Fibroblast of pulmonary artery (primary cell): ENCODE measurements around the gene KCNN1.

Experiments
- DNase-seq: peaks from one replicate; pipeline ENCODE4 v3.0.0-alpha.2; 2010; ENCODE audit warnings: low read depth
- H3K4me3 ChIP-seq: replicated peaks from 2 replicates; pipeline ENCODE4 v1.5.1; 2011; ENCODE audit warnings: low read depth, mild to moderate bottlenecking, control low read depth, low read length, moderate library complexity
- TF ChIP-seq, protein P1 (sequence below): IDR thresholded peaks from 2 replicates; pipeline ENCODE4 v1.5.1; 2011; ENCODE audit warnings: mild to moderate bottlenecking, control low read depth, low read length, inconsistent platforms; ENCODE audit errors: missing control alignments

KCNN1 gene

DNA sequence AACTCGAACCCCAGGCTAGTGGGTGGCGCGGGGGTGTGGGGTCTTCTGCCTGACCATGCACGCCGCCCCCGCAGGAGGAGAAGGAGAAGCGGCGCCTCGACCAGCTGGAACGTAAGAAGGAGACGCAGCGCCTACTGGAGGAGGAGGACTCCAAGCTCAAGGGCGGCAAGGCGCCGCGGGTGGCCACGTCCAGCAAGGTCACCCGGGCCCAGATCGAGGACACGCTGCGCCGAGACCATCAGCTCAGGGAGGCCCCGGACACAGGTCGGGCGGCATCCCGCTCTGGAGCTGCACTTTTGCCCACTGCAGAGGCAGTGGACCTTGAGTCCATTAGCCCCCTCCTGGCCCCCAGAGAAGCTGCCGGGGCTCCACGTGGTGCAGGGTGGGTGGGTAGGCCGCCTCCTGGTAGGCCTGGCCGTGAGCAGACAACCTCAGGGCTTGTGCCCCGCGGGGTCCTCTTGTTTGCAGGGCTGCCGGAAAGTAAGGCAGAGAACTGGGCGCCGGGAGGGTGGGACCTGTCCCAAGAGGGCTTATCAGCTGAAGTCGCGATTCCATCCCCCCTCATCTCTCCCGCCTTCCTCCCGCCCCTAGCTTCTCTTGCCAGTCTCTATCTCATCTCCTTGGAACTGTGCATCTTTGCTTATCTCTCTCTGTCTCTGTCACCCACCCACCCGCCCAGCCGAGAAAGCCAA is 24.2 kb upstream of the KCNN1 start:
- TF ChIP-seq, protein P1, sequence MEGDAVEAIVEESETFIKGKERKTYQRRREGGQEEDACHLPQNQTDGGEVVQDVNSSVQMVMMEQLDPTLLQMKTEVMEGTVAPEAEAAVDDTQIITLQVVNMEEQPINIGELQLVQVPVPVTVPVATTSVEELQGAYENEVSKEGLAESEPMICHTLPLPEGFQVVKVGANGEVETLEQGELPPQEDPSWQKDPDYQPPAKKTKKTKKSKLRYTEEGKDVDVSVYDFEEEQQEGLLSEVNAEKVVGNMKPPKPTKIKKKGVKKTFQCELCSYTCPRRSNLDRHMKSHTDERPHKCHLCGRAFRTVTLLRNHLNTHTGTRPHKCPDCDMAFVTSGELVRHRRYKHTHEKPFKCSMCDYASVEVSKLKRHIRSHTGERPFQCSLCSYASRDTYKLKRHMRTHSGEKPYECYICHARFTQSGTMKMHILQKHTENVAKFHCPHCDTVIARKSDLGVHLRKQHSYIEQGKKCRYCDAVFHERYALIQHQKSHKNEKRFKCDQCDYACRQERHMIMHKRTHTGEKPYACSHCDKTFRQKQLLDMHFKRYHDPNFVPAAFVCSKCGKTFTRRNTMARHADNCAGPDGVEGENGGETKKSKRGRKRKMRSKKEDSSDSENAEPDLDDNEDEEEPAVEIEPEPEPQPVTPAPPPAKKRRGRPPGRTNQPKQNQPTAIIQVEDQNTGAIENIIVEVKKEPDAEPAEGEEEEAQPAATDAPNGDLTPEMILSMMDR, result no peak
- DNase-seq, result no peak
- H3K4me3 ChIP-seq, result no peak overlapping the region

DNA sequence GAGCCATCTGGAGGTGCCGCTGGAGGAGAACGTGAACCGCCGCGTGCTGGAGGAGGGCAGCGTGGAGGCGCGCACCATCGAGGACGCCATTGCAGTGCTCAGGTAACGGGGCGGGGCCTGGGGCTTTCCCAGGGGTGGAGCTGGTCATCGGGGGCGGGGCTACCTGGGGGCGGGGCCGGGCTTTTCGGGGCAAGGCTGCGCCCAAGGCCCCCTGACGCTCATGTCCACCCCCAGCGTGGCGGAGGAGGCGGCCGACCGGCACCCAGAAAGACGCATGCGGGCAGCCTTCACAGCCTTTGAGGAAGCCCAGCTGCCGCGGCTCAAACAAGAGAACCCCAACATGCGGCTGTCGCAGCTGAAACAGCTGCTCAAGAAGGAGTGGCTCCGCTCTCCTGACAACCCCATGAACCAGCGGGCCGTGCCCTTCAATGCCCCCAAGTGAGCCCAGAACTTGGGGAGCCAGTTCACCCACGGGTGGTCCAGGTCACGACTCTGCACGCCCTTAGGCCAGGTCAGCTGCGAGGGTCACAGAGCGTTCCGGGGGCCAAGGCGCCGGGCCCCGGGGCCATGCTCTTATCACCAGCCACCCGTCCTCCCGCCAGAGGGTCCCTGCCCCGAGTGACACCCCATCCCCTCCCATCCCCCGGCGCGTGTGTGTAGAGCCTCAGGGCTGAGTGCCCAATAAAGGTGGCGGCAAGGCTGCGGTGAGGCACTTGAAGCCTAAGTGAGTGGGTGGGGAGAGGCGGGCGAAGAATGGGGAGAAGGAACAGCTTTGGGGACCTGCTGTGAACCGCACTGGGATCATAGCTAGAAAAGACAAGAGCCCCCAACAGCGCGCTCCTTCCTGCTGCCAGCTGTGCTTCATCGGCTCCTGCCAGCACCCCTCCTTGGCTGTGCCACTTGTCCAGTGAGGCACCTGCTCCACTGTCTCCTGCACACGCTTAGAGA is 23.4 kb upstream of the KCNN1 start:
- TF ChIP-seq, protein P1, result no peak
- H3K4me3 ChIP-seq, result no peak overlapping the region
- no peak for DNase-seq

DNA sequence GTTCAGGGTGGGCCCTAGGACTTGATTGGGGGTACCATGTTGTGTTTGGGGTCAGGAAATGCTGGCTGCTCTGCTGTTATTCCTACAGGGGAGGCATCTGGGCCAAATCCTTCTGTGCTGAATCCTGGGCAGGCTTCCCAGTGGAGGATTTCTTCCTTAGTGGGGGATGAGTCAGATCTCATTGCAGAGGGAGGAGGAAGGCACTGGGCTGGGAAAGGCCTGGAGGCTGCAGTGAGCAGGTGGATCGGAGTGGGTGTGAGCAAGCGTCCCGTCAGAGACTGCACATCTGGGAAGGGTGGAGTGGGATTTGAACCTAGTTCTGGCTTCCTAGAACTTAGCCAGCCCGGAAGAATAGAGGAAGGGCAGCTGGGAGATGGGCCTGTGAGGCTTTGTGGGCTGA is 22.6 kb upstream of the KCNN1 start:
- TF ChIP-seq, protein P1, result no peak
- H3K4me3 ChIP-seq, result no peak overlapping the region
- peak; percentile 69 for DNase-seq

- TF ChIP-seq, protein P1, result no peak
- no peak for DNase-seq
- peak overlapping the region; percentile 49 for H3K4me3 ChIP-seq
Observed at GRCh38 chr19:17946965-17947784, 19.7 kb upstream of the KCNN1 start.

DNA sequence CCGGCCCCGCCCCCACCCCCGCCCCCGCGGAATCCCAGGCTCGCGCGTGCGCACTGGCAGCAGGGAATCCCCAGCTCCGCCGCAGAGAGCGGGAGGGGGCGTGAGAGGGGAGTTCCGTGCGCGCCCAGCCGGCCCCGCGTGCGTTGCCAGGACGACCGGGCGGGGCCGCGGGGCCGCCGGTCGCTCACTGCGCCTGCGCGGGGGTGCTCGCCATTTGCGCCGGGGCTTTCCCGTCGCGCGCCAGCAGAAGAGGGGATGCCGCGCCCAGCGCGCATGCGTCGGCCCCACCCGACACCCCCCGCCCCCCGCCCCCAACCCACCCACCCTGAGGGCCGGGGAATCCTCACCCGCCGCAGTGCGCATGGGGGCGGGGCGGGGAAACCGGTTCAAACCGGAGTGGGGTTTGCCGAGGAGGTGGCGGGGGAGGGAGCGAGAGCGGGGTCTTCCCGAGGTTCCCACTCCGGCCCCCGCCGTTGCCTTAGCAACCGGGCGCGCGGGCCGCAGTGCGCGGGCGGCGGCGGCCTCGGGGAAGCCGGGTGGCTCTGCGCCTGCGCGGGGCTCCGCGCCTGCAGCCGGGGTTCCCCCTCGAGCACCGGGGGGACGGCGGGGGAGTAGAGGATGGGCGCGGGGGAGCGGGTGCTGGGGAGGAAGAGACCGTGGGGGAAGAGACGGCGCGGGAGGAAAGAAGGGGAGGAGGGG is 18.9 kb upstream of the KCNN1 start:
- peak; percentile 94 for DNase-seq

More for the DNA sequence above, 18.9 kb upstream of the KCNN1 start:
- peak overlapping the region; percentile 49 for H3K4me3 ChIP-seq
- TF ChIP-seq, protein P1, result no peak
